Keratinocyte (primary cell): Measurements from ENCODE around the gene PAX9.

ENCODE experiments used
- EZH2 ChIP-seq: IDR thresholded peaks from one replicate; pipeline ENCODE4 v1.6.1; 2012; ENCODE audit warnings: inconsistent platforms, mild to moderate bottlenecking, low read length, moderate library complexity
- TF ChIP-seq, protein P1 (sequence below), 3 experiments: IDR thresholded peaks in 1 of 3; conservative IDR thresholded peaks in 1 of 3; optimal IDR thresholded peaks in 1 of 3; 2 replicates in 2 of 3; 3 replicates in 1 of 3; pipeline versions ENCODE3 to v1.5.1; 2011; ENCODE audit warnings: low read length in 3 of 3, mild to moderate bottlenecking in 3 of 3, moderate library complexity in 2 of 3, control low read depth in 1 of 3, inconsistent platforms in 1 of 3; ENCODE audit not compliant: insufficient read depth in 2 of 3; ENCODE audit errors: extremely low read depth in 1 of 3

DNA sequence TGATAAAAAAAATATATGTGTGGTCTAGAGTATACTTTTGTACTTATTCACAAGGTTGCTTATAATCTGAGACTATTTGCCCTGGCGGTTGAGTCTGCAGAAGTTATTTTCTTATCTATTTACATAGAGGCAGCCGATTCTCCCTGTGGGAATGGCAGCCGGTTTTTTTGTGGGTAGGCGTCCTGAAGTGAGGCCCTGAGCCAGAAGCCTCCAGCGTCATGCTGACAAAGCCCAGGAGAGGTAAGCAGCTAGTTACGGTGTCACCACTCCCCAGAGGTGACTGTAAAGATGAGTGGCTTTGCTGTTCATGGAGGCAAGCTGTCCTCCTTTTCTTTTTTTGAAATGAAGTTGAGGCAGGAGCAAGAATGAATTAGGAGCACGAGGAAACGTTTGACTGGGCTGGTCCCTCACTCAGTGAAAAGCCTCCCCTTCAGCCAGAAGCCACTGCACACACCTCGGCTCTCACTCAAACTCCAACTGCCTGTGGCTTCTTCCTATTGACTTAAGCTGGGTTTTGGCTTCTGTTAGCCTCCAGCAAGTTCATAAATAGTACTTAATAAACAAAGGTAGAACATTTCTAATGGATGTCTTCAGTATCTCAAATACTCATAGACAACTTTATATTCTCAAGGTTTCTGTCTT is 21.5 kb downstream of the PAX9 start:
- TF ChIP-seq, protein P1, sequence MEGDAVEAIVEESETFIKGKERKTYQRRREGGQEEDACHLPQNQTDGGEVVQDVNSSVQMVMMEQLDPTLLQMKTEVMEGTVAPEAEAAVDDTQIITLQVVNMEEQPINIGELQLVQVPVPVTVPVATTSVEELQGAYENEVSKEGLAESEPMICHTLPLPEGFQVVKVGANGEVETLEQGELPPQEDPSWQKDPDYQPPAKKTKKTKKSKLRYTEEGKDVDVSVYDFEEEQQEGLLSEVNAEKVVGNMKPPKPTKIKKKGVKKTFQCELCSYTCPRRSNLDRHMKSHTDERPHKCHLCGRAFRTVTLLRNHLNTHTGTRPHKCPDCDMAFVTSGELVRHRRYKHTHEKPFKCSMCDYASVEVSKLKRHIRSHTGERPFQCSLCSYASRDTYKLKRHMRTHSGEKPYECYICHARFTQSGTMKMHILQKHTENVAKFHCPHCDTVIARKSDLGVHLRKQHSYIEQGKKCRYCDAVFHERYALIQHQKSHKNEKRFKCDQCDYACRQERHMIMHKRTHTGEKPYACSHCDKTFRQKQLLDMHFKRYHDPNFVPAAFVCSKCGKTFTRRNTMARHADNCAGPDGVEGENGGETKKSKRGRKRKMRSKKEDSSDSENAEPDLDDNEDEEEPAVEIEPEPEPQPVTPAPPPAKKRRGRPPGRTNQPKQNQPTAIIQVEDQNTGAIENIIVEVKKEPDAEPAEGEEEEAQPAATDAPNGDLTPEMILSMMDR (optimal IDR thresholded peaks at IDR 0.05 in 1 of 3, IDR thresholded peaks at IDR 0.05 in 1 of 3, conservative IDR thresholded peaks at IDR 0.05 in 1 of 3; ENCODE audit: extremely low read depth in 1 of 3, insufficient read depth in 2 of 3, low read length in 3 of 3), result no peak
- TF ChIP-seq EZH2, result no peak
